ENCODE results near the gene CACNA1S.

CACNA1S gene

DNA sequence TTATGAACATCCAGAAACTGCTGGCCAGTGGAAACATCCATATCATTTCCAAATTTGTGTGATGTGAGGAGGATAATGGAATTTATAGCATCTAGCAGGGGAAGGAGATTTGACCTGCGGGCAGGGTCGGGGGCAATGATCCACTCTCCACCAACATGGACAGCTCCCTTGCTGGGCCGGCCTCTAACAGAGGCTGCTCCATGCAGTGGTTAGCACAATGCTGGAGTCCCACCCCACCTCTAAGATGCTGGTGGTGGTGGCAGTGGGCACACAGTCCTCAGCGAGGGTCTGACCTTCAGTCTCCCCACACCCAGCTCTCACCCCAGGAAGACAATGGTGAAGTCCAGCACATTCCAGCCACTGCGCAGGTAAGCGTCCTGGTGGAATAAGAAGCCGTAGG lies 18.7 kb downstream of the CACNA1S start:
- no peak for DNase-seq (ENCODE audit: low spot score)

DNA sequence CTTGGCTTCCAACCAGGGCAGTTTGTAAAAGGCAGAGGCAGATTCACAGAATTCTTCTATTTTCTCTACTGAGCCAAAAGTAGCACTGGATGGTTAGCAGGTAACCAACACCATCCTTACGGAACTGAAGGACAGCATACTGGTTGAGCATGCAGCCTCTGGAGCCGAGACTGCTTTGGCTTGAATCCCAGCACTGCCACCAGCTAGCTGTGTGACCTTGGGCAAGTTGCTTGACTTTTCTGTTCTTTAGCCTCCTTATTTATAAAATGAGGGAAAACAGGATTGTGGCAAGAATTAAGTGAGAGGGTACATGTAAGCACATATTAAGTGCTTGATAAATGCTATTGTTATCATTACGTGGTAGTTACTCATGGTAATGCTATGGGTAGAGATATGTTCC lies 19.5 kb downstream of the CACNA1S start:
- no peak for DNase-seq (ENCODE audit: low spot score)

DNA sequence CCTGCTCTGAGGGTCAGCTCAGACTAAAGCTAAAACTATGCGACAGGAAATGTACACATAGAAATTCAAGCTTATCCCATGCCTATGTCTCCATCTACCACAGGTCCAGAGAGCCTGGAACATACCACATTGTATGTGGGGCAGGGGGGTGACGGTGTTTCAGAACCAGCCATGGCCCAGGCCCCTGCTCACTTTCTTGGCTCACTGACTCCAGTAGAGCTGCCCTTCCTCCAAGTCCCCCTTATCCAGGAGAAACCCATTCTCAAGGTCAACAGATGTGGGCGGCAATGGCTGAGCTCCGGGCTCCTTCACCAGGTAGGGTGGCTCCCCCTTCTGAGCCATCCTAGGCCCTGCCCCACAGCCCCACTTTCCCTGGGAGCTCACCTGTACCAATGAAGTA lies 21.0 kb downstream of the CACNA1S start:
- DNase-seq (ENCODE audit: low spot score) = no peak

DNA sequence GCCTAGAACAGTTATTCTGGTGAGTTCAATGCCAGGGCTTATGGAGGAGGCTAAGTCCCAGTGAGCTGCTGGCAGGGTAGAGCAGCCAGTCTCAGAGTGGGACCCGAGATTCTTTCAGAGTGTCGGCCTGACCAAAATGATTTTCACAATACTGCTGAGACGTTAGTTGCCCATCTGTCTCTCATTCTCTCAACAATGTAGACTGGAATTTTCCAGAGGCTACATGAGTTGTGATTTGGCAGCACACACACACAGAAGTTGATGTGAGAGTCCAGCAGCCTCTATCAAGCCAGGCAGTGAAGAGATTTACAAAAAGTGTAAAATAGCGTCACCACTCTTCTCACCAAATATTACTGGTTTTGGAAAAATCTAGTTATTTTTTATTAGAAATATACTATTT lies 21.7 kb downstream of the CACNA1S start:
- DNase-seq (ENCODE audit: low spot score) = no peak

DNA sequence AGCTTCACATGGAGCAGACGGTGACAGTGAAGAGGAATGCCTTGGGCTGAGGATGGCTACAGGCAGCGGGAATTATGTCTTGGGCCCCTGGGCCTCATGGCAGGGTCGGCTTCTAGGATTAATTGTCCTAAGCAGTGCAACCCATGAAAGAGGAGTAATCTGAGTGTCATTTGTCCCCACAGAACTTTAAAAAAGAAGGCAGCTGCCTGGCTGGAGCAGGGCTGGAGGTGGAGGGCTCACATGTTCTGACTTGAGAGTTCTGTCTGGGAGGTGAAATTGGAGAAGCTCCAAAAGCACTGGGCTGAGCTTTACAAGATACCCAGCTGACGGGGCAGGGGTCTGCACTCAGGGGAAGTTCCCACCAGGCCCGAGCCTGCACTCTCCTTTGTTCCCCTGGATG lies 22.6 kb downstream of the CACNA1S start:
- DNase-seq (ENCODE audit: low spot score) = no peak

DNA sequence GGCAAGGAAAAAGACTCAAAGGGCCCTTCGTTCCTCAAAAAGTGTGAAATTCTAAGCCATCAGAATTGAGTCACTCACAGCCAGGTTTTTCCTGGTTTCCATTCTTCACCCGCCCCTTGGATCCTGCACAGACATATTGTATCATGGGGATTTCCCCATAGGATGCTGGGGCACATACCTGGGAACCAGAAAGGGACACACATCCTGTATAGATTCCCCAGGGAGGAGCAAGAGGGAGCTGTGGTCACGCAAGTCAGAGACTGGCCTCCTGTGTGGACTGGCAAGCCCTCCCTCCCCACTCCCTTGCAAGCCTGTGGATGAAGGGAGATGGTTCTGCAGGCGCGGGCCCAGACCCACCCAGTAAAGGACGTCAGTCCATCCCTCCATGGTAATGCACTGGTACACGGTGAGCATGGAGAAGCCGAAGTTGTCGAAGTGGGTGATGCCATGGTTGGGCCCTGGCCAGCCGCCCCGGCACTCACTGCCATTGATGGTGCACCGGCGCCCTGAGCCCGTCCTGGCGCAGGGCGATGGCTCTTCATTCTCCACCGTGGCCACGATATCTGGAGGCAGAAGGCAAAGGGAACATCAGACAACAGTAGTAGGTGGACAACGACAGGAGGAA lies 23.2 kb downstream of the CACNA1S start:
- DNase-seq (ENCODE audit: low spot score) = no peak

DNA sequence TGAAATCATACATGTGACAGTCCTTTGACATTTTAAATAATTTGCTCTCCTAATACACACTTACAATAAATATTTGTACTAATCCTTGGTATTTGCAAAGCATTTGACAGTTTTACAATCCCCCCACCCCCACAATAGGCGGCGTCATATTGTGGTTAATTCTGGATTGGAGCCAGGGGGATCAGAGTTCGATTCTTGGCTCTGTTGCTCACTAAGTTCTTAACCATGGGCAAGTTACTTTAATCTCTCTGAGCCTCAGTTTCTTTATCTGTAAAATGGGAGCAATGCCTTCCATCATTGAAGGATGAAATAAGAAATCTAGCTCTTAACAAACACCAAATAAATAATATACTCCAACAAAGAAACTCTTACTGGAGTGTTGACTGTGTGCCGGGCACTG lies 23.8 kb downstream of the CACNA1S start:
- DNase-seq (ENCODE audit: low spot score) = no peak

DNA sequence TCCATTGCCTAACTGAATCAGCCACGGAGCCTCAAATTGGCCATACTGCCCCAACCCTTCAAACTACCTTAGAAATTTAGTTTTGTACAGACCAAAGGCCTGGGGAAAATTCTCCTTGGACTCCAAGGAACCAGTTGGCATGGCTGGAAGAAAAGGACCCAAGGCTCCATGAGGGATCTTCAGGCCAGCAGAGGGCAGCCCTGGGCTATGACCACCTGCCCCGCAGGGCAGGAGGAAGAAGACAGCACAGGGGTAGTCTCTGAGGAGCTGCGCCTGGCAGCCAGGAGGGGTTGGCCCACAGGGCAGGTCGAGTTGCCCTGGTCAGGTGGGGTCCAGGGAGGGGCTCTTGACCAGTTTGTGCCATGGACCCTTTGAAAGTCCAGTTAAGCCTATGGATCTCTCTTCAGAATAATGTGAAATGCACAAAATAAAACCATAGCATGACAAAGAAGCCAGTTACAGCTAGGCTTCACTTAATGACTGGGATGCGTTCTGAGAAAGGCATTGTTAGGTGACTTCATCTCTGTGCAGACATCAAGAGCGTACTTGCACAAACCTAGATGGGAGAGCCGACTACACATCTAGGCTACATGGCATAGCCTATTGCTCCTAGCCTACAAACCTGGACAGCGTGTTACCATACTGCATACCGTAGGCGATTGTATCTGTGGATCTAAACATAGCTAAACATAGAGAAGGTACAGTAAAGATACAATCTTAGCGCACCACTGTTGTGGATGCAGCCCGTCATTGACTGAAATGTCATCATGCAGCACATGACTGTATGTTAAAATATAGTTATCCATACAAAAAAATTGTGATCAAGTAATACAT lies 26.1 kb downstream of the CACNA1S start:
- peak; percentile 22 for DNase-seq (ENCODE audit: low spot score)

DNA sequence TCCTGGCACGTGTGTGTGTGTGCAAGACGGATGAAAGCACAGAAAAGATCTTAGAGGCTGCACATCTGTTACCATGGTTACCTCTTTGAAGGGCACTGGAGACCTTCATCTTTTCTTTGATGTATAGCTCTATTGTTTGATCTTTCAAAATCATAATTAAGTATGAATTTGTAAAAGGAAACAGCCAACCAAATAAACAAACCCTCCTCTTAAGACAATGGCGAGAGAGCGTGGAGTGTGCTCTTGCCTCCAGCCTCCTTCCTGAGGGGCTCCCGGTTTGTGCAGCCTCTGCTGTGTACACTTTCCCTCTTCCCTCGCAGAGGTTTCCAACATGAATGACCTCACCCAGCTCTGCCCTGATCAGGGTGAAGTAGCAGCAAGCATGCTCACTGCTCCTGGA lies 27.9 kb downstream of the CACNA1S start:
- DNase-seq (ENCODE audit: low spot score) = no peak

DNA sequence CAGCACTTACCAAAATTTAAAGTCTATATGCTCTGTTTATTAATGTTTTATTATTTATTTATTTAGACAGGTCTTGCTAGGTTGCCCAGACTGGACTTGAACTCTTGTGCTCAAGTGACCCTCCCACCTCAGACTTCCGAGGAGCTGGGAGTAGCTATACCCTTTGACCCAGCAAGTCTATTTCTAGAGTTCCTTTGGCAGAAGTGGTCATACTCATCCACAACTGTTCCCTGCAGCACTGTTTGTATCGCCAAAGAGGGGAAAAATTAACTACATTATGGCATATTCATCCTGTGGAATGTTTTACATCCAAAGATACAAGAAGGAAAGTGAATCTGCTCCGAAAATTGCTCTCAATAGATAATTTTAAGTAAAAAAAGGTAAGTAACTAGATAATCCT lies 28.5 kb downstream of the CACNA1S start:
- DNase-seq (ENCODE audit: low spot score) = no peak

DNA sequence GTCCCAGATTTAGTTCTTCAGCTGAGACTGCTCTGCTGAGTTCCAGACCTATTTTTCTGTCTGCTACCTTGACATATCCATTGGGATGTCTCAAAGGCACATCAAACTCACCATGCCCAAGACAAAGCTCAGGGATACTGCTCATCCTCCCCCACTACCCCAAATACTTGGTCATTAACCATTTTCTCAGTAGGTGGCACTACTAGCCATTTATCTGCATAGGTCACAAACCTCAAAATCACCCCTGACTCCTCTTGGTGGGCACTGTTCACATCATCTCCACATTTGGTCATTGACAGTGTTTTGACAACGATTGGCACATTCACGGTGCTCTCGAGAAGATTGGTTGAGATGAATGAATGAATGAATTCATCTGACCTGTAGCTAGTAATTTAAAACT lies 32.1 kb downstream of the CACNA1S start:
- no peak for DNase-seq (ENCODE audit: low spot score)

DNA sequence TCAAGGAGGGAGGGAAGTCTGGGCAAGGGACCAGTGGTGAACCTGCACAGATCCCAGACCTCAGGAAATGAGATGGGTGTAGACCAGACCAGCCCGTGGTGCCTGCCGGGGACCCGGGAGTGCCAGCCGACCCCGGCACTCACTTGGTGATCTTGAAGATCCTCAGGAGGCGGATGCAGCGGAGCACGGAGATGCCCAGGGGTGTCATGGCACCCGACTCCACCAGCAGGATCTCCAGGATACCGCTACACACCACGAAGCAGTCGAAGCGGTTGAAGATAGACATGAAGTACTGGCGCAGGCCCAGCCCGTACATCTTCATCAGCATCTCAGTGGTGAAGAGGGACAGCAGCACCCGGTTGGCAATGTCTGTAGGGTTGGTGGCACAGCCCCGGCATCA lies 34.5 kb downstream of the CACNA1S start:
- DNase-seq (ENCODE audit: low spot score) = no peak

DNA sequence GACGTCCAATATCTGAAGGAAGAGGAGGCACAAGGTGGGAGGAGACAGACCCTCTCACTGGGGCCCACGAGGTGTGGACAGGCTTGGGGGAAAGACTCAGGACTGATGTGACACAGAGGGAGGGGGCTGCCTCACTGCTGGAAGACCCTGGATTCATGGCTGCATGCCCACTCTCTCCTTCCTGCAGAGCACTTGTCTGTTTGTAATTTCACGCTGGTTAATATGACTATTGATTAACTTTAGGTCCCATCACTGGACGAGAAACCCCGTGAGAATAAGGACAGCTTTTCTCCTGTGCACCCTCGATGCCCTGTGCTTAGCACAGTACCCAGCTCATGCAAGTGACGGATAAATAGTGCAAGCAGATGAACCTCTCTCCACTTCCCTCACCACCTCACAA lies 35.1 kb downstream of the CACNA1S start:
- DNase-seq (ENCODE audit: low spot score) = no peak

DNA sequence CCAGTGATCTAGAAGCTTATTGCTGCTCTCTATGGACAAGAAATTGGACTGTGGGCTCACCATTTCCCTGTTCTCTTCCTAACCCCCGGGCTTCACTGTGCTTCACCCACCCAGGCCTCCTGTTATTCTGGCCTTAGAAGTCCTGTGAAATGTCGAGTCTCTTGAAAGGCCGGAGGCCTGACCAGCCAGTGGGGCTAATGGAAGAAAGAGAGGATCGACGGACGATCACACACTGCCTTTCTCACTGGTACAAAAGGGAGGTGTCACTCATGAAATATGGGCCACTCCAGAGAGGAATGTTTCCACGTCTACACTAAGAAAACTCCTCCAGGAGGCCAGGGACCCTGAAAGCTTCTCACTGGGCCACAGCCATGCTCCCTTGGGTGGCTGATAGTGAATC lies 36.1 kb downstream of the CACNA1S start:
- DNase-seq (ENCODE audit: low spot score) = no peak

DNA sequence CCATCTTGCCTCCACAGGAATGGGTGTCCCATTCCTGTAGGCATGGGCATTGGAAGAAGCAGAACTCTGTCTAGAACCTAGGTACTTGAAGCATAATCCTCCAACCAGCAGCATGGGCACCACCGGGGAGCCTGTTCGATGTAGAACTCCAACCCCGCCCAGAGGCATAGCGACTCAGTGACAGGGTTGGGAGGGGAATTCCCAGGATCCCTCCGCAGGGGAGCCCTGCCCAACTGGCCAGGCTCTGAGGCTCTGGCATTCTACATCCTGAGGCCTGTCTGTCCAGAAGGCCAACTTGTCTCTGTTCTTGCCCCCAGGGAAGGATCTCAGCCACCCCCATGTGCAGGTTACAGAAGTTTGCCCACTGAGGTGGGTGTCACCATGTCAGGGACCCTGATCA lies 38.2 kb downstream of the CACNA1S start:
- no peak for DNase-seq (ENCODE audit: low spot score)

DNA sequence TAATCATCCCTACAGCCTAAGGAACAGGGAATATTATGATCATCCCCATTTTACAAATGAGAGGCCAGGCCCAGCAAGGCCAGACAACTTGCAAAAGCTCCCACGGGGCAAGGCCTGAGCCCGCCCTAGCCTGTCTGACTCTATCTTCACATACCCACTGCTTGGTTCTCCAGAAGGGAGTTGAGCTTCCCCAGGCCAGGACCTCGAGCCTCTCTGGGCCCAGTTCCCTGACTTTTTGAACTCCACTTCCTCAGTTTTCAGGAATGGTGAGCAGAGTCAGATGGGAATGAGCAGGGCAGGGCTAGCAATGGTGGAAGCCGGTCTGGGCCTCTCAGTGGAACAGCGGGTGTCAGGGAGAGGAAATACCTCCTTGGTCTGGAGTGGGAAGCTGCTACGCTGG lies 39.3 kb downstream of the CACNA1S start:
- DNase-seq (ENCODE audit: low spot score) = no peak

DNA sequence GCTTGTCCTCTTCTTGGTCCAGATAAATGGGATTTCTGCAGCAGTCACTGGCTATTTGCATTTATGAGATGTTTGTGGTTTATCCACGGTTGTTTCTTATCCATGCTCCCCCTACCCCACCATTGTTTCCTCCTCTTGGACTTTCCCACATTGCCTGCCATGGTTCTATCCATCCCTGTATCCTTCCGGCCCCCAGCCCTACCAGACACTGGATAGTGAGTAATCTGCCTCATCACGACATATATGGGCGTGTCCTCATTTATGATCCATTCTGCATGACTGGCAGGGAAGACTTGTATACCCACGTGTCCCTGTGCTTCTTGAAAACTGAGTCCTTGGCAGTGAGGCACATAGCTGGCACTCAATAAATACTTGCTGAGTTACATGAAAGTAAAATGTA lies 40.1 kb downstream of the CACNA1S start:
- no peak for DNase-seq (ENCODE audit: low spot score)

DNA sequence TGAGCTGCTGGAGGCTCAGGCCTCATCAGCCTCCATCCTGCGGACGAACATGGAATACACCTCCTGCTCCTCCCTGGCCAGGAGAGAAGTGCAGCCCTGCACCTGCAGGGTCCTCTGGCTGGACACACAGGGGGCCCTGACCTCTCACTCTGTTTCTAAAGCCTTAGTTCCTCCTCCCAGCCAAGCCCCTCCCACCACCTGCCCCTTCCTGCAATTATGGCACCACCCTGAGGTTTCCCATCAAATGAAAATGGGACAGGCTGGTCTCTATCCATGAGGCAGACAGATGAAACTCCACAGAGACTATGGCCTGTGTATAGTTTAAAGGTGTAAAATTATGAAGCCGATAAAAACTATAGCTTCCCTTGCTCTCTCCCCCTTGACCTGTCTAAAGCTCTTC lies 42.6 kb downstream of the CACNA1S start:
- DNase-seq (ENCODE audit: low spot score) = no peak

DNA sequence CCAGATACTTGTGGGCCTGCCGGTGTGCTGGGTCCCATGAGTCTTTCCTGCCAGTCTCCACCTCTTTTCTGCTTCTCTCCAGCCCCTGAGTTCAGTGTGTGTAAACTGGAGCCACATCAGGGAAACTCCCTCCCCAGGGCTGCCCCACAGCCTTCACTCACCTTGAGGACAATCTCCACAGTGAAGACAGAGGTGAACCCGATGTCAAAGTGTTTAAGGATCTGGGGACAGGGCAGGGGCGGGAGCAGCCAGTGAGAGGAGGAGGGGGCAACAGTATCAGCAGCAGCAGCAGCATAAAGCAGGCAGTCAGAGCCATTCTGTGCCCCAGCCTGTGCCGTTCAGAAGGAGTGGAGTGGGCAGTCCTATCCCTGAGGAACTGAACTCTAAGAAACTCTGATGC lies 43.2 kb downstream of the CACNA1S start:
- no peak for DNase-seq (ENCODE audit: low spot score)

DNA sequence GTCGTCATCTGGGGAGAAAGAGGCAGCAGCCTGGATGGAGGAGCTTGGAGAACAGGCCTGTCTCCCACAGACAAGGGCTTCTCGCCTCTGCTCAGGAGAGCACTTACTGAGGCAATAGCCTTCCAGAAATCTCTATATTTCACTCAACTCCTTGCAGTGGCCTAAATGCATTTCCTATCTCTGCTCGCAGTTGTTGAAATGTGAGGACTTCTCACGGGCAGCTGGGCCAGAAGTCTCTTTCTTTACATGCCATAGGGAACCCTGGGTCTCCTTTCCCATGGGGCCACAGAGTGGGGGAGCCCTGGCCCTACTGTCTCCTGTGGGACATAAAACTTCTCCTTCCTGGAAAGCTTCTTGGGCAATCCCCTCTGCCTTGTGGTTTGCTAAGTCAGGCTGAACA lies 45.2 kb downstream of the CACNA1S start:
- DNase-seq (ENCODE audit: low spot score) = no peak

DNA sequence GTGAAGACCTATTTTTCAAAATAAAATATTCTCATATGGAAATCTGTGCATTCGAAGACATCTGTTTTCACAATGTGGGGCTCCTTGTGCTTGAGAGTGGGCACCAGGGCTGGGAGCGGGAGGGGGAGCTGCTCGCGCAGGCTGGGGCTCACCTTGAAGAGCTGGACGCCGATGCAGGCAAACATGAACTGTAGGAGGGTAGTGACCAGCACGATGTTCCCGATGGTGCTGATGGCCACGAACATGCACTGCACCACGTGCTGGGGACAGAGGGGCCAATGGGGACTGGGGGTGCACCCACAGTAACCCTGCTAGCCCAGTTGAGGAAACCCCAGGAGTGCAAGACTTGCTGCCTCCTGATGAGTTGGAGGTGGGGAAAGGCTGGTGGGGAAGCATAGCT lies 46.5 kb downstream of the CACNA1S start:
- DNase-seq (ENCODE audit: low spot score) = no peak

DNA sequence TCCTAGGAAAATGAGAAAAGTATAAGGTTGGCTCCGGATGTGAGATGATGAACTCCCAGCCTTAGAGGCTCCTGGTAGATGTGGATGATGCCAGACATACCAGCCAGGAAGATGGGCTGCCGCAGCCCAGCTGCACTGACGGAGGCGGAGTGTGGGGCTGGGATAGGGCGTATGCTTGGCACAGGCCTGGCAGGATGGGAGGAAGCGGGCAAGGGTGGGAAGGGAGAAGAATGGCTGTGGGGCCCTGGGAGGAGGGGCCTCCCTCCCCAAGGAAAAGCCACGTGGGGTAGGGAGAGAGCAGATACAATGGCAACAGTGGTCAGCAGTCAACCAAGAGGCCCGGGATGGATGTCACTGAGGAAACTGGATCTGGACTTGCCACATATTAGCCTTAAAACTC lies 47.4 kb downstream of the CACNA1S start:
- no peak for DNase-seq (ENCODE audit: low spot score)

DNA sequence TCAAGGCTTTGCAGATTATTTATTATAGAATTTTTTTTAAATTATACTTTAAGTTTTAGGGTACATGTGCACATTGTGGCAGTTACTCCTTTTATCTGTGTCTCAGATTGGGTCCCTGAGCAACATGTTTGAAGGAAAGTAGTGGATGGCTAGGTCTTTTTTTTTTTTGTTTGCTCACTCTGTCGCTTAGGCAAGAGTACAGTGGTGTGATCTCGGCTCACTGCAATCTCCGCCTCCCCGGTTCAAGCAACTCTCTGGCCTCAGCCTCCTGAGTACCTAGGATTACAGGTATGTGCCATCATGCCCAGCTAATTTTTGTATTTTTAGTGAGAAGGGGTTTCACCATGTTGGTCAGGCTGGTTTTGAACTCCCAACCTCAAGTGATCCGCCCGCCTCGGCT lies 49.1 kb downstream of the CACNA1S start:
- DNase-seq (ENCODE audit: low spot score) = no peak

DNA sequence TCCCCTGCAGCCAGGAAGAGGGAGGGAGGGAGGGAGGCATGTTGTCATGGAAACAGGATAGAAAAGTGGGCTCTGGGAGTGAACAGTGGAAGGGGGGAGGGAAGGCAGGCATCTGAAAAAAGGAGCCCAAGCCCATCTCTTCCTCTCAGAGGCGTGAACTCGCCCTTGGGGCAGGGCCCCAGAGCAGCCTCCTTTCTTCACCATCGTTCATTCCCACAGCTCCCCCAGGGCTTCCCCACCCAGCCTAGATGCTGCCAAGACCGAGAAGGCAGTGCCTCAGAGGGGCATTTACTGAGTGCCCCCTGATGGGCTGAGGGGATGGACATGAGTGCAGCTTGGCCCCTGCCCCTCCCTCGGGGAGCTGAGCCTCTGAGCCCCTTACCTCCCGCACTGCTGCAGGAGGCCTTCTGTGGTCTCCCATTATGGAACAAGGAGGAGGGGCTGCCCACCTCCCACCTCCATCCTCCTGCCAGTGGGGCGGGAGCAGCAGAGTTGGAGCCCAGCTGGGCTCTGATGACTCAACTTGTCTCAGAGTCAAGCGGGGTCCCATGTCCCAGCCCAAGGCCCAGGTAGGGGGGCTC lies 49.6 kb downstream of the CACNA1S start:
- no peak for DNase-seq (ENCODE audit: low spot score)

Data from CD4-positive, alpha-beta T cell treated with Interleukin-2 at 100 ng/mL for 4 hours (primary cell).